HG02943 (cell line): ENCODE measurements around the gene HSPB2.

ENCODE experiments used
- ATAC-seq: cut with Tn5 transposase; IDR thresholded peaks from one replicate; pipeline ENCODE4 v1.9.1; 2021; ENCODE audit warnings: mild to moderate bottlenecking, low read depth, moderate library complexity; ENCODE audit not compliant: unreplicated experiment

Gene HSPB2

GRCh38 chr11:111936040-111936540 is 23.6 kb downstream of the HSPB2 start:
- ATAC-seq: no peak

- ATAC-seq: no peak
Measured at GRCh38 chr11:111937461-111937769, 24.9 kb downstream of the HSPB2 start.

- no peak for ATAC-seq
Measured at GRCh38 chr11:111937844-111938243, 25.3 kb downstream of the HSPB2 start.

GRCh38 chr11:111938687-111939160 is 26.2 kb downstream of the HSPB2 start:
- peak; percentile 49 for ATAC-seq

- ATAC-seq: no peak
Measured at GRCh38 chr11:111939836-111940604, 27.5 kb downstream of the HSPB2 start.

GRCh38 chr11:111941963-111942362 is 29.4 kb downstream of the HSPB2 start:
- no peak for ATAC-seq

- ATAC-seq: no peak
Measured at GRCh38 chr11:111942829-111943228, 30.3 kb downstream of the HSPB2 start.

GRCh38 chr11:111944139-111944538 is 31.6 kb downstream of the HSPB2 start:
- no peak for ATAC-seq

GRCh38 chr11:111944651-111945051 is 32.1 kb downstream of the HSPB2 start:
- no peak for ATAC-seq

GRCh38 chr11:111945198-111945597 is 32.7 kb downstream of the HSPB2 start:
- no peak for ATAC-seq

GRCh38 chr11:111946499-111946898 is 34.0 kb downstream of the HSPB2 start:
- ATAC-seq: no peak

GRCh38 chr11:111947143-111947542 is 34.6 kb downstream of the HSPB2 start:
- no peak for ATAC-seq

GRCh38 chr11:111949519-111950426 is 37.2 kb downstream of the HSPB2 start:
- ATAC-seq: no peak

GRCh38 chr11:111951565-111951964 is 39.0 kb downstream of the HSPB2 start:
- no peak for ATAC-seq

- ATAC-seq: no peak
Measured at GRCh38 chr11:111954154-111954553, 41.6 kb downstream of the HSPB2 start.

- ATAC-seq: no peak
Measured at GRCh38 chr11:111957663-111958444, 45.3 kb downstream of the HSPB2 start.

- no peak for ATAC-seq
Measured at GRCh38 chr11:111960916-111961315, 48.4 kb downstream of the HSPB2 start.

- ATAC-seq: no peak
Measured at GRCh38 chr11:111961389-111962300, 49.1 kb downstream of the HSPB2 start.
